ENCODE data around the gene C1QTNF8.

Gene C1QTNF8

DNA sequence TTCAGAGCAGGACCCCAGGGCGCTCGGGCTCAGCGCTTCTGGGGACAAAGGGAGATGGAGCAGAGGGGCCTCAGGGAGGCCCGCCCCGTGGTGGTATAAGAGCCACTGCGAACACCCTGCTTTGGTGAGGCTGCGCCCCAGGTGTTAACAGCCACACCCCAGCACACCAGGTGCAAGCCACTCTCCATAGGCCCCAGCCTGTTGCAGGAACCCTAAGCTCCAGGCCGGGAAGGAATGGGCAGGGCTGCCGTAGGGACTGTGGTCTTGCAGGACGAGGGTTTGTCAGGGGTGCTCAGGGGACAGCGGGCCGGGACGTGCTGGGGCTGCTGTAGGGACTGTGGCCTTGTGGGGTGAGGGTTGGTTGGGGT, 40.5 kb downstream of the C1QTNF8 start:
- TF ChIP-seq, protein P1, sequence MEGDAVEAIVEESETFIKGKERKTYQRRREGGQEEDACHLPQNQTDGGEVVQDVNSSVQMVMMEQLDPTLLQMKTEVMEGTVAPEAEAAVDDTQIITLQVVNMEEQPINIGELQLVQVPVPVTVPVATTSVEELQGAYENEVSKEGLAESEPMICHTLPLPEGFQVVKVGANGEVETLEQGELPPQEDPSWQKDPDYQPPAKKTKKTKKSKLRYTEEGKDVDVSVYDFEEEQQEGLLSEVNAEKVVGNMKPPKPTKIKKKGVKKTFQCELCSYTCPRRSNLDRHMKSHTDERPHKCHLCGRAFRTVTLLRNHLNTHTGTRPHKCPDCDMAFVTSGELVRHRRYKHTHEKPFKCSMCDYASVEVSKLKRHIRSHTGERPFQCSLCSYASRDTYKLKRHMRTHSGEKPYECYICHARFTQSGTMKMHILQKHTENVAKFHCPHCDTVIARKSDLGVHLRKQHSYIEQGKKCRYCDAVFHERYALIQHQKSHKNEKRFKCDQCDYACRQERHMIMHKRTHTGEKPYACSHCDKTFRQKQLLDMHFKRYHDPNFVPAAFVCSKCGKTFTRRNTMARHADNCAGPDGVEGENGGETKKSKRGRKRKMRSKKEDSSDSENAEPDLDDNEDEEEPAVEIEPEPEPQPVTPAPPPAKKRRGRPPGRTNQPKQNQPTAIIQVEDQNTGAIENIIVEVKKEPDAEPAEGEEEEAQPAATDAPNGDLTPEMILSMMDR (IDR thresholded peaks at IDR 0.05; ENCODE audit: insufficient read depth, low read length, poor library complexity, severe bottlenecking): no peak
- Histone ChIP-seq H3K27me3 (replicated peaks; ENCODE audit: control insufficient read depth, insufficient read depth, low read length) (no peaks in the 10 kb centered on the region), H3K4me3 (replicated peaks; ENCODE audit: low read depth, low read length) (no peak overlapping the region), H3K36me3 (ENCODE audit: control insufficient read depth, insufficient read depth, low read length) (no peaks in the 10 kb centered on the region)
- no peak for DNase-seq (ENCODE audit: extremely low read depth, insufficient read length)

DNA sequence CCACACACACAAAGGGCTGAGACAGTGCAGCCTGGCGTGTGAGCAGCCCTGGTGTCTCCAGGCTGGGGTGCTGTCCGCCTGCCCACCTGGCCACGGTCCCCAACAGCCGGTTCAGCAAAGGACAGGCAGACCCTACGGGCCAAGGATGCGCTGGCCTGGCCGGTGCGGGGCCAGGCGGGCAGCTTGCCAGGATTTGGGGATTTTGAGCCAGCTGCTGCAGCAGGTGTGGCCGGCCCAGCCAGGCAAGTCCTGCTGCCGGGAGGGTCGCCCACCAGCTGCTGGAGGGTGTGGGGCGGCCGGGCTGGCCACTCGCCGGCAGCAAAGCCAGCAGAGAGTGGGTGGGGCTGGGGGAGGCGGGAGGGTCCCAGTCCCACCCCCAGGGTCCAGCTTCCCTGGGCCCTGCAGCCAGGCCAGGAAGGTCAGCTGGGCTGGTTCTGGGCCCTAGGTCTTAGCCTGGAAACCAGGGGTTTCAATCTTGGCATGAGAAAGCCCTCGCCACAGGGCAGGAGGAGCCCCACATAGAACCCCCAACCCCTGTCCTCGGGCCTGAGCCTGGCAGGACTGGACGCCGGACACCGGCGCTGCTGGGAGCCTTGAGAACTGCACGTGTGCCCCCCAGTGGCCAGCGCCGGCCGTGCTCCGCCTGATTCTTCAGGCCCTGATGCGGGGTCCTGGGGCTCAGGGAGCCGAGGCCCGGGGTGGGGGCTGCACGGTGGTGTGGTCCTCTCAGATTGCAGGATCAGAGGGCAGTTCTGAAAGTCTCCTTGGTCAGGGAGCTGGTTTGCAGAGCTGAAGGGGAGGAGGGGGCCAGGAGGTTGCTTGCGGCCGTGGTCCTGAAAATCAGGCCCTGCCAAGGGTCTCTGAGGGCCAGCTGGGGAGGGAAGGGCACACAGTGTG, 41.1 kb downstream of the C1QTNF8 start:
- no peak for DNase-seq (ENCODE audit: extremely low read depth, insufficient read length)
- Histone ChIP-seq H3K27me3 (replicated peaks; ENCODE audit: control insufficient read depth, insufficient read depth, low read length) (no peaks in the 10 kb centered on the region), H3K4me3 (replicated peaks; ENCODE audit: low read depth, low read length) (no peak overlapping the region), H3K36me3 (ENCODE audit: control insufficient read depth, insufficient read depth, low read length) (no peaks in the 10 kb centered on the region)
- TF ChIP-seq, protein P1 (IDR thresholded peaks at IDR 0.05; ENCODE audit: insufficient read depth, low read length, poor library complexity, severe bottlenecking): peak; percentile 75

GRCh38 chr16:1053700-1054368, 42.2 kb downstream of the C1QTNF8 start:
- no peak for DNase-seq (ENCODE audit: extremely low read depth, insufficient read length)
- TF ChIP-seq, protein P1 (IDR thresholded peaks at IDR 0.05; ENCODE audit: insufficient read depth, low read length, poor library complexity, severe bottlenecking): no peak
- no peak overlapping the region for H3K4me3 ChIP-seq (replicated peaks; ENCODE audit: low read depth, low read length)
- H3K27me3 ChIP-seq (replicated peaks; ENCODE audit: control insufficient read depth, insufficient read depth, low read length): no peaks in the 10 kb centered on the region
- no peaks in the 10 kb centered on the region for H3K36me3 ChIP-seq (ENCODE audit: control insufficient read depth, insufficient read depth, low read length)

DNA sequence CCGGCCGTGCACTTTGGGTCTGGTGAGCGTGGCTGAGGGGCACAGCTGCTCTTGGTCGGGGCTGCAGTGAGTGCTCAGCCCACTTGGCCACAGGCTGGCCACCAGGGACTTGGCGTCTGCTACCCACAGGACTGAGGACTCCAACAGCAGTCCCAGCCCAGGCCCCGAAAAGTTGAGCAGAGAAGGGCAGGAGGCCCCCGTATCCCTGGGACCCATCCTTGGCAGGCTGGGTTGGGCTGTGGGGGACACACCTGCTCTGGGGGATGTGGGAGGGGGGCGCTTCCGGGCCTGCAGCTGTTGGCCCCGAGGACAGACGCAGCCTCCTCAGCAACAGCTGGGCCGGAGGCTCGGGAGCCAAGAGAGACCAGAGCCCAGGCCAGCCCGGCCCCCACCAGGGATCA, 42.9 kb downstream of the C1QTNF8 start:
- no peaks in the 10 kb centered on the region; the same call in 1 of the 2 replicates for H3K27me3 ChIP-seq (replicated peaks; ENCODE audit: control insufficient read depth, insufficient read depth, low read length)
- DNase-seq (ENCODE audit: extremely low read depth, insufficient read length): no peak
- no peak overlapping the region for H3K4me3 ChIP-seq (replicated peaks; ENCODE audit: low read depth, low read length)
- H3K36me3 ChIP-seq (ENCODE audit: control insufficient read depth, insufficient read depth, low read length): no peaks in the 10 kb centered on the region
- TF ChIP-seq, protein P1 (IDR thresholded peaks at IDR 0.05; ENCODE audit: insufficient read depth, low read length, poor library complexity, severe bottlenecking): no peak

- Histone ChIP-seq H3K4me3 (replicated peaks; ENCODE audit: low read depth, low read length) (no peak overlapping the region), H3K36me3 (ENCODE audit: control insufficient read depth, insufficient read depth, low read length) (no peaks in the 10 kb centered on the region), H3K27me3 (replicated peaks; ENCODE audit: control insufficient read depth, insufficient read depth, low read length) (no peaks in the 10 kb centered on the region; the same call in 1 of the 2 replicates)
- TF ChIP-seq, protein P1 (IDR thresholded peaks at IDR 0.05; ENCODE audit: insufficient read depth, low read length, poor library complexity, severe bottlenecking): no peak
- DNase-seq (ENCODE audit: extremely low read depth, insufficient read length): no peak
Observed at GRCh38 chr16:1052721-1053120, 43.3 kb downstream of the C1QTNF8 start.

All from GM06990 (cell line).